HG02678 (cell line): ENCODE data around the gene KIF3B.
"Not testable (repeated sequence)": the region's sequence is repeated elsewhere in the genome, so short reads cannot be mapped to it uniquely, and the experiment has no call there.

Source experiments
- ATAC-seq: cut with Tn5 transposase; IDR thresholded peaks from one replicate; pipeline ENCODE4 v1.9.1; 2021; ENCODE audit warnings: mild to moderate bottlenecking, moderate library complexity; ENCODE audit not compliant: unreplicated experiment

KIF3B gene

GRCh38 chr20:32246208-32246607 is 31.2 kb upstream of the KIF3B start:
- ATAC-seq: not testable (repeated sequence)

- ATAC-seq: no peak
Observed at GRCh38 chr20:32248043-32248442, 29.4 kb upstream of the KIF3B start.

- no peak for ATAC-seq
Observed at GRCh38 chr20:32249030-32249738, 28.3 kb upstream of the KIF3B start.

- ATAC-seq: no peak
Observed at GRCh38 chr20:32251470-32251869, 26.0 kb upstream of the KIF3B start.

GRCh38 chr20:32252189-32252588 is 25.3 kb upstream of the KIF3B start:
- no peak for ATAC-seq

- not testable (repeated sequence) for ATAC-seq
Observed at GRCh38 chr20:32260973-32261372, 16.5 kb upstream of the KIF3B start.

- ATAC-seq: no peak
Observed at GRCh38 chr20:32261644-32262043, 15.8 kb upstream of the KIF3B start.

GRCh38 chr20:32263398-32263954 is 14.0 kb upstream of the KIF3B start:
- no peak for ATAC-seq

GRCh38 chr20:32271620-32272019 is 5.8 kb upstream of the KIF3B start:
- ATAC-seq: no peak

GRCh38 chr20:32274359-32274758 is 3.1 kb upstream of the KIF3B start:
- ATAC-seq: no peak

GRCh38 chr20:32275163-32275562 is 2.3 kb upstream of the KIF3B start:
- ATAC-seq: not testable (repeated sequence)

GRCh38 chr20:32278199-32278643 is 770 bp downstream of the KIF3B start:
- peak; percentile 67 for ATAC-seq

- ATAC-seq: no peak
Observed at GRCh38 chr20:32281711-32282110, 4.3 kb downstream of the KIF3B start.

- no peak for ATAC-seq
Observed at GRCh38 chr20:32282461-32282860, 5.0 kb downstream of the KIF3B start.

- ATAC-seq: no peak
Observed at GRCh38 chr20:32285082-32285620, 7.7 kb downstream of the KIF3B start.

GRCh38 chr20:32285621-32286371 is 8.3 kb downstream of the KIF3B start:
- ATAC-seq: peak; percentile 82

GRCh38 chr20:32287231-32287638 is 9.8 kb downstream of the KIF3B start:
- ATAC-seq: no peak

- ATAC-seq: no peak
Observed at GRCh38 chr20:32288225-32288849, 10.9 kb downstream of the KIF3B start.

- not testable (repeated sequence) for ATAC-seq
Observed at GRCh38 chr20:32289299-32289660, 11.8 kb downstream of the KIF3B start.

GRCh38 chr20:32289661-32290431 is 12.4 kb downstream of the KIF3B start:
- ATAC-seq: no peak

GRCh38 chr20:32291166-32291565 is 13.7 kb downstream of the KIF3B start:
- no peak for ATAC-seq
